ENCODE measurements around the gene TMEM63A.
"Not testable (repeated sequence)": the region's sequence is repeated elsewhere in the genome, so short reads cannot be mapped to it uniquely, and the experiment has no call there.

The TMEM63A gene

GRCh38 chr1:225842788-225843425 lies 39.3 kb downstream of the TMEM63A start:
- DNase-seq, result no peak

GRCh38 chr1:225842074-225842473 lies 40.1 kb downstream of the TMEM63A start:
- DNase-seq, result peak; percentile 45

- no peak for DNase-seq
These were observed 41.5 kb downstream of the TMEM63A start for GRCh38 chr1:225840713-225841112.

GRCh38 chr1:225840223-225840610 lies 42.0 kb downstream of the TMEM63A start:
- DNase-seq, result no peak

- no peak for DNase-seq
These were observed 43.4 kb downstream of the TMEM63A start for GRCh38 chr1:225838793-225839192.

DNA sequence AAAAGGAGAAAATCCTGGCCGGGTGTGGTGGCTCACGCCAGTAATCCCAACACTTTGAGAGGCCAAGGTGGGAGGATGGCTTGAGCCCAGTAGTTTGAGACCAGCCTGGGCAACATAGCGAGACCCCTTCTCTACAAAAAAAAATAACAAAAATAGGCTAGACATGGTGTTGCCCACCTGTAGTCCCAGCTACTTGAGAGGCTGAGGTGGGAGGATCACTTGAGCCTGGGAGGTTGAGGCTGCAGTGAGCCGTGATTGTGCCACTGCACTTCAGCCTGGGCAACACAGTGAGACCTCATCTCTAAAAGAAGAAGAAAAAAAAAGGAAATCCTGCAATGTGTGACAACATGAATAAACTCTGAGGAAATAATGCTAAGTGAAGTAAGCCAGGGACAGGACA lies 45.9 kb downstream of the TMEM63A start:
- DNase-seq, result not testable (repeated sequence)

DNA sequence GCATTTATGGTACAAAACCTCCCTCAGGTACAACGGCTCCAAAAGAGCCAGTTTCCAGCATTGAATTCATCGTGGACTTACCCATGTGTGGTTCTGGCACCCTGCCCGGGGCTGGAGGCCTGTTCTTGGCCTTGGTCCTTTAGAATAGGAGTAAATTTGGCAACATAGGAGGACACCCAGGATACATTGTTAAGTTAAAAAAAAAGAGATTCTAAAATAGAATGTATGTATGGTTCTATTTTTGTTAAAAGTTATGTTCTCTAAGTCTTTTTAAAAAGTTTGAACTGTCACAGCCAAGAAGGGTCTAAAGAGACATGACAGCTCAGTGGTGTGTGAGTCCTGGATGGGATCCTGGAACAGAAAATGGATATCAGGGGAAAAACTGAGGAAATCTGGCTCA lies 46.3 kb downstream of the TMEM63A start:
- DNase-seq, result no peak

GRCh38 chr1:225834417-225835329 lies 47.5 kb downstream of the TMEM63A start:
- no peak for DNase-seq

DNA sequence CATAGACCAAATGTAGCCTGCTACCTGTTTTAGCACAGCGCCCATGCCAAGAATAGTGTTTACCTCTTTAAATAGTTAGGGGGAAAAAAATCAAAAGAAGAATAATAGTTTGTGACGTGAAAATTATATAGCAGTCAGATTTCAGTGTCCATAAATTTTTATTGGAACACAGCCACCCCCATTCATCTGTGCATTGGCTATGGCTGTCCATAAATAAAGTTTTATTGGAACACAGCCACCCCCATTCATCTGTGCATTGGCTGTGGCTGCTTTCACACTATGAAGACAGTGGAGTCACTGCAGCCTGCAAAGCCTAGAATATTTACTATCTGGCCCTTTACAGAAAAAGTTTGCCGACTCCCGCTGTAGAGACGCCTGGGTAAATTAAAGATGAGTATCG lies 51.3 kb downstream of the TMEM63A start:
- no peak for DNase-seq

DNA sequence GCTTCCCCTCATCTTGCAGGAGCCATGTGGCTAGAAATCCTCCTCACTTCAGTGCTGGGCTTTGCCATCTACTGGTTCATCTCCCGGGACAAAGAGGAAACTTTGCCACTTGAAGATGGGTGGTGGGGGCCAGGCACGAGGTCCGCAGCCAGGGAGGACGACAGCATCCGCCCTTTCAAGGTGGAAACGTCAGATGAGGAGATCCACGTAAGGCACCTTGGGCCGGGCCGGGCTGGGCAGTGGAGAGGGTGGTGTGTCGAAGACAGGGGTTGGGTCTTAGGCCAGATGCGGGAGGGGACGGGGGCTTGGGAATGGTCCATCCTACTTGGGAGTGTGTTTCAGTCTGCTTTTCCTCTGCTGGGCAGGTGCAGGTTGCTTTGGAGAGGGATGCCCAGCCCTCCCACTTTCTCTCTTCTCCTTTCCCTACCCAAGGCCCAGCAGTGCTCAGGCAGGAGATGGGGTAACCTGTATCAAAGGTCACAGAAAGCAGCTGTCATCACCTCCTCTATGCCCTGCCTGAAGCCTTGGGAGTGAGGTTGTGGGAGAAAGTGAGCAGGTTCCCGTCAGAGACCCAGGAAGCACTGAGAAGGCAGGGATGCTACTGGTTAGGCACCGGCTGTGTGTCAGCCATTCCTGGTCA lies 53.4 kb downstream of the TMEM63A start:
- no peak for DNase-seq

GRCh38 chr1:225827076-225827475 lies 55.1 kb downstream of the TMEM63A start:
- no peak for DNase-seq

DNA sequence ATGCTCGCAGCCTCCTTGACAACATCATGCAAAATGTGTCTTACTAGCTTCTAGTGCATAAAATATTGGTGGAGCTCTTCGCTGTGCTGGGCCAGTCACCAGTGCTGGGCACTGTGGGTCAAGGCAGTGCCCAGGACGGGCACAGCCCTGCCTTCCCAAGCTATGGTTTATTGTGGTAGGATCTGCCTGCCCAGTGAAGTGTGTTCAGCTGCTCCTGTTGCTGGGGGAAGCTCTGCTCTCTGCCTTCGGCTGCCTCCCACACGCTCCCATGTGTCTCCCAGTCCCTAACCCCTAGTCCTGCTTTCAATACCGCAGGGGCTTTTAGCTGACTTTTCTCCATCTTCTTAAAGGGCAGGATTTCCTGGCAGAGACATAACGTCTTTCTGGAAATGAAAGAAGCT lies 56.6 kb downstream of the TMEM63A start:
- DNase-seq, result no peak

DNA sequence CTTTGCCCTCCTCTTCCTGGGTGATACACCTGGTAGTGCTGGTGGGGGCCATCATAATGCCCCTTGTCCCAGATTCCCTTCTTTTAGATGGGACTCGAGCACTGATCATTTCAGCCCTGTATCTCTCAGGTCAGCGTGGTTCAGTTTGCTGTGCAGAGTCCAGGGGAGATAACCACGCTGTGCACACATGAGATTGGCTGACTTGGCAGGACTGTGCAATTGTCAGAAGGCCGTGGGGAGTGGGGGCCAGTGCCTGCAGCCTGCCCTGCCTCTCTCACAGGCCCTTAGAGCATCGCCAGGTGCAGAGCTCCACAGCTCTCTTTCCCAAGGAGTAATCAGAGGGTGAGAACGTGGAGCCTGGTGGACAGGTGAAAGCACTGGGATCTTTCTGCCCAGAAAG lies 57.1 kb downstream of the TMEM63A start:
- no peak for DNase-seq

- DNase-seq, result no peak
These were observed 57.6 kb downstream of the TMEM63A start for GRCh38 chr1:225824533-225824941.

GRCh38 chr1:225823811-225824261 lies 58.3 kb downstream of the TMEM63A start:
- DNase-seq, result no peak

DNA sequence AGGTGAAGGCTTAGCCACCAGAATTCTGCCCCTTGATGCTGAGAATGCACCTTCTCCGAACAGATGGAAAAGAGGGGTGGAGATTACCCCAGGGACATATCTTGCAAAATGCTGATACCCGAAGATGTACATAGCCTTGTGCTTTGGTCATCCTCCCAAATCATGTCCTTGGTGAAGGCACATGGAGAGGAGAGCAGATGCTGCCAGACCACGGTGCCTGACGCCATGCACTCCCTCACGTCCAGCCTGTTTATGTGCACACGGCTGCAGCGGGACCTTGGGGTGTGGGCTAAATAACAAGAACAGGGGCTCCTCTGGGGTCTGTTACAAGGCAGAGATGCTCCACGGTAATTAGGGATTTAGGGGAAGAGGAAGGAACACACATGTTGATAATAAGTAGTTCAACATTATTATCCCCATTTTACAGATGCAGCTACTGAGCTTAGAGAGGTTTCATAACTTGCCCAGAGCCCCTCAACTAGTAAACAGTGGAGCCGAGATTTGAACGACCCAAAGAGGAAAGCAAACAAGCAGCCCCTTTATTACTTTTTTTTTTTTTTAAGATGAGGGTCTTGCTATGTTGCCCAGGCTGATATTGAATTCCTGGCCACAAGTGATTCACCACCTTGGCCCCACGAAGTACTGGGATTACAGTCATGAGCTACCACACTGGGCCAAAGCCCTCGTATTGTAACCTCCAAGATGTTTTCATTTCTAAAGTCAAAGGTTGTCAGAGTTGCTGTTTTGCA lies 59.4 kb downstream of the TMEM63A start:
- no peak for DNase-seq

DNA sequence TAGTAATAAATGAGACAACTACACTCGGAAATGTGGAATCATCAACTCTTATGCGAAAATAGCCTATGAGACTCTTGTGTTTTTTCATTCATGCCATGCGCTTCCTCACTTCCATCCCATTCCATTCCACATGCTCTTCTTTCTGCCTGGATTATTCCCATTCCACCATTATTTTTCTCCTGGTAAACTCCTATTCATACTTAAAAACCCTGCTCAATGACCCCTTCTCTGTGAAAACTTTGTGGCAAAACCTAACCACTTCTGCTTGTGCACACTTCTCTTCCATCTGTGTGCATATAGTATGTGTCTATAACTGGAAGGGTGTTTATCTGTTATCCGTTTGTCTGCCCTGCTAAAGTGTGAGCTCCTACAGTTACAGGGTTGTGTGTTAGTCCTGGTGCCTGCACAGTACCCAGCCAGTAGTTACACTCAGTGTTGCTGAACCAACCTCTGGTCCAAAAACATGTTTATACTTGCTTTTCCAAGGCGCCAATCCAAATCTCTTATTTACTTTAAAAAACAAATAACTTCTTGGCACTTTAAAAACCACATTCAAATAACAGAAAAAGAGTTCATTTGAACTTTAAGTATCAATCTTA lies 61.6 kb downstream of the TMEM63A start:
- DNase-seq, result no peak

GRCh38 chr1:225819346-225820192 lies 62.6 kb downstream of the TMEM63A start:
- DNase-seq, result no peak

GRCh38 chr1:225818229-225818628 lies 64.0 kb downstream of the TMEM63A start:
- DNase-seq, result no peak

GRCh38 chr1:225817611-225818061 lies 64.5 kb downstream of the TMEM63A start:
- no peak for DNase-seq

Measured in CD4-positive, alpha-beta T cell treated with Interleukin-17A for 4 hours (primary cell).